Measurements from ENCODE around the gene WNT9A.

WNT9A gene

DNA sequence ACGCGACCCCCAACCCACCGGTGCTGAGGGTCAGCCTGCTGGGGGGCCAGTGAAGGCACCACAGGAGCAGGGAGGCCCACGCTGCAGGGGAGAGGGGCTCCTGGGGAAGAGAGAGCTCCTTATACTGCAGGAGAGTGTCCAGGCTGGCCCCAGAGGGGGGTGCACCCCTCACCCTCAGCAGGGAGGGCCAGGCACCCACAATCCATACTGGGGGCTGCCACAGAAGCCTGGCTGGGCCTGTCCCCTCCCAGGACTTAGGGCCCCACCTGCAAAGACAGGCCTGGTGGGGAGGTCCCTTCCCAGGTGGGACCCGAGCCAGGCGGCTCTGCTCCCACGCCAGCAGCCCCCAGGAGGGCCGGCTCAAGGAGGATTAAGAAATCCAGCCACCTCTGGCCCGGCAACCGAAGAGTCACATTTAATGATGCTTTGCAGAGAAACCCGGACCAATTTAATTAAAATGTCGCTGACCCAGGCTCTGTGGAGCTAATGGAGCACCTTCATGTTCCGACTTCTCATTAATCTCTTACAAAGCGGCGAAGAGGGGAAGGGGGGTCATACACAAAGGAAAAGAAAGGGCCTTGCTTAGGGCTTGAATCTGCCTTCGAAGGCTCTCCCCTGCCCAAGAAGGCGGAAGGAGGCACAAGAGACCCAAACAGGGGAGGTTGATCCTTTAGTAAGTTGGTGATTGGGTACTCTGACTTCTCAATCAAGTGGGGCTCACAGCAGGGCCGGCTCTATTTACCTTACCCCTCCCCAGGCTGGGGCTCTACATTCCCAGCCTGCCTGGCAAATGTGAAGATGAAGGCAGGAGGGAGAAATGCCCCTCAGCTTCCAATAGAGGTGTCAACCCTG lies 25.0 kb downstream of the WNT9A start:
- TF ChIP-seq GATA3 (IDR thresholded peaks at IDR 0.05; ENCODE audit: low read depth, low read length) (no peak), GATA2 (IDR thresholded peaks at IDR 0.05; ENCODE audit: low read depth, low read length) (no peak)

GRCh38 chr1:227921461-227922185 lies 26.1 kb downstream of the WNT9A start:
- TF ChIP-seq GATA3 (IDR thresholded peaks at IDR 0.05; ENCODE audit: low read depth, low read length) (no peak), GATA2 (IDR thresholded peaks at IDR 0.05; ENCODE audit: low read depth, low read length) (no peak)

GRCh38 chr1:227920896-227921295 lies 26.8 kb downstream of the WNT9A start:
- TF ChIP-seq GATA3 (IDR thresholded peaks at IDR 0.05; ENCODE audit: low read depth, low read length) (no peak), GATA2 (IDR thresholded peaks at IDR 0.05; ENCODE audit: low read depth, low read length) (no peak)

GRCh38 chr1:227920426-227920825 lies 27.3 kb downstream of the WNT9A start:
- no peak for TF ChIP-seq GATA3 (IDR thresholded peaks at IDR 0.05; ENCODE audit: low read depth, low read length)
- TF ChIP-seq GATA2 (IDR thresholded peaks at IDR 0.05; ENCODE audit: low read depth, low read length), result no peak

- TF ChIP-seq GATA2 (IDR thresholded peaks at IDR 0.05; ENCODE audit: low read depth, low read length) (no peak), GATA3 (IDR thresholded peaks at IDR 0.05; ENCODE audit: low read depth, low read length) (no peak)
Observed at GRCh38 chr1:227919906-227920305, 27.8 kb downstream of the WNT9A start.

DNA sequence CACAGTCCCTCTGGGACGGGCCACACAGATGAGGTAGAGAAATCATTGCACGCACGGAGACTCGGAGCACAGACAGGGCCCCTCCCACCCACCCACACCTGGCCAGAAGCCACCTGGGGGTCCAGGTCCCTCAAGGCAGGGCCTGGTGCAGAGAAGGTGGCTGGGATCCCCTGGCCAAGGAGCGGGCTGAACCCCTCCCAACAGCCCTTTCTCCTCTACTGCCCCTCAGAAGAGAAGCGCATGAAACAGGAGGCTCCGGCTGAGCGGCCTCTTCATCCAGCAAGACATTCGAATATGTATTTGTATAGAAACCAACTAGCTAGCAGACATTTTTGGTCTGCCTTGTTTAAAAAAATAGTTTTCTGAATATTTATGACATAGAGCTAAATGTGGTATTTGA lies 29.0 kb downstream of the WNT9A start:
- no peak for TF ChIP-seq GATA2 (IDR thresholded peaks at IDR 0.05; ENCODE audit: low read depth, low read length)
- no peak for TF ChIP-seq GATA3 (IDR thresholded peaks at IDR 0.05; ENCODE audit: low read depth, low read length)

DNA sequence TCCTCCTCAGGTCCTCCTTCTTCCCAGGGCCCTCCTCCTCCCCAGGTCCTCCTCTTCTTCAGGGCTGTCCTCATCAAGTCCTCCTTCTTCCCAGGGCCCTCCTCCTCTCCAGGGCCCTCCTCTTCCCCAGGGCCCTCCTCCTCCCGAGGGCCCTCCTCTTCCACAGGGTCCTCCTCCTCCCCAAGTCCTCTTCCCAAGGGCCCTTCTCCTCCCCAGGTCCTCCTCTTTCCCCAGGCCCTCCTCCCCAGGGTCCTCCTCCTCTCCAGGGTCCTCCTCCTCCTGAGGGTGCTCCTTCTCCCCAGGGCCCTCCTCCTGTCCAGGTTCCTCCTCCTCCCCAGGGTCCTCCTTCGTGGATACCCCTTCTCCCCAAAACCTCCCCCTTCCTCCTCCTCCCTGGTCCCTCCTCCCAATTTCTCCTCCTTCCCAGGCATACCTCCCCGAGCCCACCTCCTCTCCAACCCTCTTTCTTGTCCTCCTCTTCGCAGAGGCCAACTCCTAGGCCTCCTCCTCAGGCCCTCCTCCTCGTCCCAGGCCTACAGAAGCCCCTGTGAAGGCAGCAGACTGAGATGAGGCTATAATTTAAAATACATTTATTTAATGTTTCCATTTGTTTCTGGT lies 29.5 kb downstream of the WNT9A start:
- TF ChIP-seq GATA2 (IDR thresholded peaks at IDR 0.05; ENCODE audit: low read depth, low read length), result no peak
- TF ChIP-seq GATA3 (IDR thresholded peaks at IDR 0.05; ENCODE audit: low read depth, low read length), result no peak

GRCh38 chr1:227917081-227917950 lies 30.4 kb downstream of the WNT9A start:
- TF ChIP-seq GATA2 (IDR thresholded peaks at IDR 0.05; ENCODE audit: low read depth, low read length) (no peak), GATA3 (IDR thresholded peaks at IDR 0.05; ENCODE audit: low read depth, low read length) (no peak)

GRCh38 chr1:227916655-227917054 lies 31.1 kb downstream of the WNT9A start:
- TF ChIP-seq GATA2 (IDR thresholded peaks at IDR 0.05; ENCODE audit: low read depth, low read length) (no peak), GATA3 (IDR thresholded peaks at IDR 0.05; ENCODE audit: low read depth, low read length) (no peak)

DNA sequence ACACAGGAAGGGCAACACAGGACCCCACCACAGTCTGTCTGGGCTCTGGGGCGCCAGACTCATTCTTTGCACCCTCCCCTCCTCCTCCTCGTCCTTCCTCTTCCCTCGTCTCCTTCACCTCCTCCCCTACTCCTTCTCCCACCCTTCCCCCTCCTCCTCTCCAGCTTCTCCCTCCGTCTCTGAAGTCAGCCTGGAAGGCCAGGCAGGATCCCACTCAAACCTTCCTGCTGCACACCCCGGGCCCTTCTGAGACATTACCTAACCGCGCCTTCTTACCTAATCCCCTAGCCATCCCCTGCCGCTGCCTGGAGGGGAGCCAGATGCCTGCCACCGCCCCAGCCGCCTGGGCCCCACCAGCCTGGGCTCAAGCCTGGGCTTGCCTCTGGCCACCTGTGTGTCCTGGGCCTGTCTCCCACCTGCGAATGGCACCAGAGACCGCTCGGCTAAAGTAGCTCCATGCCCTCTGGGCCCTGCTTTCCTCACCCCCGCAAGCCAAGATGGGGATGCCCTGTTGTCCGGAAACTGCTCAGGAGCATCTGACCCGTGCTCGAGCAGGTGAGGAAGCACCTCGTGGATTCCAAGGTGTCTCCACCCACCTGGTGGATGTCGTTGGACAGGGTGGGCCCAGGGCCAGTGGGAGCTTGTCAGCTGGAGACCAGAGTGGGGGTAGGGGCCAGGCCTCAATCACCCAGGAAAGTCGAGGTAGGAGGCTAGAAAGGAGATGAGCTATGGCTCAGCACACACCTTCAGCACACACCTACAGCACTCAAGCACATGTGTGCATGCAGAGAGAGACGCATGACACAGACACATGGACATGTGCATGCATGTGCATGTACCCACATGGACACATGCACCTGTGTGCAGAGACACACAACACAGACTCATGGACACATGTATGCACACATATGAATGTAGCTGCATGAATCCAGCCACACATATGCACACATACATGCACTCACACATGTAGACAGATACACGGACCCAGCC lies 31.9 kb downstream of the WNT9A start:
- TF ChIP-seq GATA3 (IDR thresholded peaks at IDR 0.05; ENCODE audit: low read depth, low read length) (no peak), GATA2 (IDR thresholded peaks at IDR 0.05; ENCODE audit: low read depth, low read length) (no peak)

- TF ChIP-seq GATA2 (IDR thresholded peaks at IDR 0.05; ENCODE audit: low read depth, low read length), result no peak
- TF ChIP-seq GATA3 (IDR thresholded peaks at IDR 0.05; ENCODE audit: low read depth, low read length), result no peak
Observed at GRCh38 chr1:227914801-227915563, 32.8 kb downstream of the WNT9A start.

Data from SH-SY5Y (cell line).